Measurements from ENCODE around the gene SCYGR8.

DNA sequence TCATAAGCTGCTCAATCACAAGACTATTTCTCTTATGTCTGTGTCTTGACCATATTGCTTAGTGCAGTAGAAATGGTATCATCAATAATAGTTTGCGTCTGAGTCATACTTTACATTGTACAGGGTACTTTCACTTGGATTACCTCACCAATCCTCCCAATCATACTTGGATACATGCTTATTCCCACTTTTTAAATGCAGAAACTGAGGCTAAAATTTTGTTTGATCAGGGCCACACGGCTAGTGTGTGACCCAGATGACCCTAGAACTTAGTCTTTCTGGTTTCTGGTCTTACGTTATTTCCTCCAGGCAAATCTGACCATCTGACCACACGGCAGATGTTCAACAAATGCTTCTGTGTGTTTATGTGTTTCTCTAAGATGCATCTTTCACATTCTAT lies 44.1 kb downstream of the SCYGR8 start:
- TF ChIP-seq, protein P1, sequence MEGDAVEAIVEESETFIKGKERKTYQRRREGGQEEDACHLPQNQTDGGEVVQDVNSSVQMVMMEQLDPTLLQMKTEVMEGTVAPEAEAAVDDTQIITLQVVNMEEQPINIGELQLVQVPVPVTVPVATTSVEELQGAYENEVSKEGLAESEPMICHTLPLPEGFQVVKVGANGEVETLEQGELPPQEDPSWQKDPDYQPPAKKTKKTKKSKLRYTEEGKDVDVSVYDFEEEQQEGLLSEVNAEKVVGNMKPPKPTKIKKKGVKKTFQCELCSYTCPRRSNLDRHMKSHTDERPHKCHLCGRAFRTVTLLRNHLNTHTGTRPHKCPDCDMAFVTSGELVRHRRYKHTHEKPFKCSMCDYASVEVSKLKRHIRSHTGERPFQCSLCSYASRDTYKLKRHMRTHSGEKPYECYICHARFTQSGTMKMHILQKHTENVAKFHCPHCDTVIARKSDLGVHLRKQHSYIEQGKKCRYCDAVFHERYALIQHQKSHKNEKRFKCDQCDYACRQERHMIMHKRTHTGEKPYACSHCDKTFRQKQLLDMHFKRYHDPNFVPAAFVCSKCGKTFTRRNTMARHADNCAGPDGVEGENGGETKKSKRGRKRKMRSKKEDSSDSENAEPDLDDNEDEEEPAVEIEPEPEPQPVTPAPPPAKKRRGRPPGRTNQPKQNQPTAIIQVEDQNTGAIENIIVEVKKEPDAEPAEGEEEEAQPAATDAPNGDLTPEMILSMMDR (conservative IDR thresholded peaks at IDR 0.05; ENCODE audit: low read length): no peak
- no peak for TF ChIP-seq EZH2phosphoT487 (IDR thresholded peaks at IDR 0.05; ENCODE audit: borderline replicate concordance, low read depth, low read length)

All from OCI-LY7 (cell line).